GM19467 (cell line): Measurements from ENCODE around the gene GNL2.

Experiments used
- ATAC-seq: cut with Tn5 transposase; IDR thresholded peaks from one replicate; pipeline ENCODE4 v1.9.1; 2021; ENCODE audit warnings: mild to moderate bottlenecking, moderate library complexity; ENCODE audit not compliant: unreplicated experiment

The GNL2 gene

GRCh38 chr1:37595440-37596181 lies at the start of gene GNL2:
TSS of gene GNL2 (minus strand) at chr1:37595937. CDS start at chr1:37595822, 115 bp downstream.
- ATAC-seq: peak; percentile 97

GRCh38 chr1:37641059-37641458 lies 45.3 kb upstream of the GNL2 start:
- ATAC-seq: no peak

- ATAC-seq: no peak
These were observed 40.7 kb upstream of the GNL2 start for GRCh38 chr1:37636435-37636834.

DNA sequence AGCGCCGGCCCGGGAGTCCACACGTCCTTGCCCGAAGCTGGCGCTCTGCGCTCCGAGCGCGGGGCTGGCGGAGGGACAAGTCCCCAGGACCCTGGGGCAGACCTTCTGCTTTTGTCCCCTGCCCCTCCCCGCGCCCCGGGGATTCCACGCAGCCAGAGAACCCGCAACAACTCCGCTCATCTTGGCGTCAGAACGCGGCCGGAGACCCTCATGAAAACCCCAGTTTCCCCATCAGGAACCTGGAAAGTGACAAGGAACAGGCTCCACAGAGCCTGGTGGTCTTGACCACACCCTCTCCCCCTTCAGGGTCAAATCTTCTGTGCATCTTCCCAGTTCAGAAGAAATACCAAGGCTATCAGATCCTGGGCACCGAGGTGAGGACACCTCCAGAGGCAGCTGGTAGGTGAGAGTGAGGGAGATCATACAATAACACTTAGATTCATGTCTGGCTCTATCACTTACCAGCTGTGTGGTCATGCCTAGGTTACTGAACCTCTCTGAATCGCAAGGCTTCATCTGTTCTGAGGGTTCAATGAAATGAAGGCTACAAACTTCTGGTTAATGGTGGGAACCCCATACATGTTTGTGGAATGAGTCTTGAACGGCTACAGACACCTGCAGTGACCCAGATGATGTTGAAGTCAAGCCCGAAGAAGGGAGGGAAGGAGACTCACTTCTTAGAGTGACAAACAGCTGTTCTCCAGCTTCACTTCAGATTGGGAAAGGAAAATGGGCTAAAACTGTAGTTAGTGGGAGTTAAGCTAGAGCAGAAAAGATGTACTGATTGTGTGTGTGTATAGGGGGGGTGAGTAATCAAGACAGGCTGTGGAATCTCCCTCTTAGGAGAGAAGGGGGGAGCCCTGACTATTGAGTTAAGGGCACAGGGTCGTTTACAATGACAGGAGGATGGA lies 39.5 kb upstream of the GNL2 start:
- ATAC-seq: no peak

- no peak for ATAC-seq
These were observed 38.7 kb upstream of the GNL2 start, which contains the start of gene RSPO1 for GRCh38 chr1:37634244-37634991. TSS of gene RSPO1 (minus strand) at chr1:37634892. CDS start at chr1:37629661, 5,231 bp downstream.

DNA sequence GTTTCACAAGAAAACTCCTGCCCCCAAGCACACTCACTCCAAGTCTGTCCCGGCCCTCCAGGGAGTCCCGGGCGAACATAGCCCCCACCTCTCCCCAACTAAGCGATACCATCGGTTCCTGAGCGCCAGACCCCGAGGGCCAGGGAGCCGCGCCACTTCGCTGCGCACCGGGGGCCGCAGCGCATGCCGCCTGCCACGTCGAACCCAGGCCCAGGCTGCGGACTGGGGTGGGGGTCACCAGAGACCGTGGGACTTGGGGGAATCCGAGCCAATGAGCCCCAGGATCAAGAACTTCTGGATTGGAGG lies 38.2 kb upstream of the GNL2 start:
- no peak for ATAC-seq

- no peak for ATAC-seq
These were observed 37.6 kb upstream of the GNL2 start for GRCh38 chr1:37633040-37633937.

- ATAC-seq: no peak
These were observed 35.3 kb upstream of the GNL2 start for GRCh38 chr1:37631036-37631435.

DNA sequence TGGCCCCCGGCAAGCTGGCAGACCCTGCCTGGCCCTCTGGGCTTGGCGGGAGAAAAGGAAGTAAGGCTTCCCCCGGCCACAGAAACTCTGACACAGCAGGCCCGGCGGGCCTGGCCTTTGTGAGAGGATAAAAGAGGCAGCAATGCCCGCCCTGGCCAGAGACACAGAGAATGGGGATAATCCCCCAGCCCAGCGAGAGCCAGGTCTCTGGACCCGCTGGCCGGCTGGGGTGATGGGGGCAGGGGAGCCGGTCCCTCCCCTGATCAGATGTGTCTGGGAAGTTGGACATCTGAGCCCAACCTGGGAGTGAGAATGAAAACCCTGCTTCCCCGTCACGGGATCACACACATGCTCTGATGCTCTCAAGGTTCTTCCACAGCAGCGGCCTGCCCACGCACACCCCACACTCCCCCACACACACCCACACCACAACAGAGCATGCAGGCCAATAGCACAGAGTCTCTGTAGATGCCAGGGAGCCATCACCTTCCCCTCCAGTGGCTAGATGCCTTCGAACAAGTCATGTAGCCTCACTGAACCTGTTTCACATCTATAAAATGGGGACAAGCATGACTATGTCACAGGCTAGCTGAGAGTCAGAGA lies 34.8 kb upstream of the GNL2 start:
- ATAC-seq: no peak

DNA sequence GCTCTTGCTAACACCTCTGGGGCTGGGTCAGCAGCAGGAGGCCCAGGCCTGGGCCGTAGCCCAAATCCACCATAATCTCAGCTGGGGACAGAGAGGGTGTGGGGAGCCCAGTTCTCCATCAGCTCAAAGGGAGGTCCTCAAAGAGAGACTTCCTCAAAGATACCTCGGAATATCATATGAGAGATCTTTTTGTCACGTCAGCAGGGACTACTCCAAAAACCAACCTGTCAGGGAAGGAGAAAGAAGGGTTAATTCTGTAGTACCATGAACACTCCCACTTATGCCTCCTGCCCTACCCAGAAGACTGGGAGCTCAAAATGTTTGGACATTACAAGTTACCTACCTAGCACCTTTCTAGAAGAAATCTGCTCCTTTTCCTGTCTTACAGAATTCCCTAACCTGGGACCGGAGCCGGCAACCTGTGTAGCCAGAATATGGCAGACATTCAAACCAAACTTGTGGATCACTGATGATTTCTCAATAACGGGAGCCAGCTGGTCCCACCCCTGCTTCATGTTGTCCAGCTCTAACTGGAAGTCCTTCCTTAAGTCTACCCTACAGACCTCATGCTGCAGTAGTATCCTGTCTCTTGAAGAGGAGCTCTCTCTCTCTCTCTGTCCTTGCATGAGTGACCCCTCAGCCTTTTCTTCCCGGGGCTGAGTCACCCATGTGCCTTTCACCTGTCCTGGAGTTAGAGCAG lies 34.1 kb upstream of the GNL2 start:
- no peak for ATAC-seq

- no peak for ATAC-seq
These were observed 33.3 kb upstream of the GNL2 start for GRCh38 chr1:37629008-37629407.

DNA sequence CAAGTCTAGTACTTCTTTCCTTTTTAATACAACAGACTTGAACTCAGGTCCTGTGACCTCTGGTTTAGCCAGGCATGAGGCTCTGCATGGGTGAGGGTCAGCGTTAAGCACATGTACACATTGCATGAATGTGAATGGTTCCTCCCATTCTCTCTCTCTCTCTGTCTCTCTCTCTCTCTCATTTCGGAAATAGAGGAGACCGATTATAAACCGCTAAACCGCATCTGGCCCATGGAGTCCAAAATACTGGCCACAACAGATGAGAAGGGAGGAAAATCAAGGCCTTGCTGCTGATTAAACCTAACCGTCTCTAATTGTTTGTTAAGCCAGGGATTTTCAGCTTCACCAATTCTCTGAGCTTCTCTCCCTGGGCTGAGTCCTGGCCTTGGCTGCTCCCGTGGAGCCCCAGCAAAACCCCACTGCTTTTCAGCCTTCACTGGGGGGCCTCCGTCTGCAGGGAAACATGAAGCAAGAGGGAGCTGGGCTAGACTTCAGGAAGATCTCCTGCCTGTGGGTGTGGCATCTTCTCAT lies 32.4 kb upstream of the GNL2 start:
- no peak for ATAC-seq

GRCh38 chr1:37622131-37622530 lies 26.4 kb upstream of the GNL2 start:
- no peak for ATAC-seq

DNA sequence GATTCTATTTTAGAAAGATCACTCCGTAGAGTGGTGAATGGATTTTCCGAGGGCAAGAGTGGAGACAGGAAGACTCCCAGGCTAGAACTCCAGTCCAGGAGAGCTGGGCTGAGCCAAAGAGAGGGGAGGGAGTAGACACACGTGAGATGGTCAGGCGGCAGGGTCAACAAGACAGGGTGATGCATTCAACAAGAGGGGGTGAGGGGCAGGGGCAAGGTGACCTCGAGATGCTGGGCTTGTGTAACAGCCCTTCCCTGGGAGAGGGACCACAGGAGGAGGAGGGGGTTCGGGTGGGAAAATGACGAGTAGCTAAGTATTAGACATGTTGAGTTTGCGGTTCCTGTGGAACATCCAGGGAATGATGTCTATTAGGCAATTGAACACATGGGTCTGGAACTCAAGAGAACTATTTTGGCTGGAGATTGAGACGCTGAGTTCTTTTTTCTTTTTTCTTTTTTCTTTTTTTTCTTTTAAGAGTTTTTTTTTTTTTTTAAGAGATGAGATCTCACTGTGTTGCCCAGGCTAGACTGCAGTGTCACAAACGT lies 25.7 kb upstream of the GNL2 start:
- no peak for ATAC-seq

DNA sequence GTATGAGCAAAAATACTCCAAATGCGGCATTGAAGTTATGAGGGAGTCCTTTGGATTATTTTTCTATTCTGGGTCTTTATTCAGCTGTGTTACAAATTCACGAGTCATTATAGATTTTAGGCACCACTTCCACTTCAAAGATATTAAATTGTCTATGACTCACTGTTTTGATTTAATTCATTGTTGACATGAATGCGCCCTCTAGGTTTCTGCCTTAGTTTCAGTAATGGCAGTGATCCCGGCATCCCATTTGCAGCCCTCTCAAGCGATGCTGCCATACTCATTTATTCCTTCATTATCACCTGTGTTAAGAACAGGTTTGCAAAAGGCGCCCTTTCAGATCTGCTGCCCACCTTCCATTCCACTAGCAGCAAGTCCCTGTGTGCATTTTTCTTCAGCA lies 25.0 kb upstream of the GNL2 start:
- no peak for ATAC-seq

GRCh38 chr1:37616330-37616729 lies 20.6 kb upstream of the GNL2 start:
- no peak for ATAC-seq

GRCh38 chr1:37614105-37614504 lies 18.4 kb upstream of the GNL2 start:
- ATAC-seq: no peak

GRCh38 chr1:37612186-37612585 lies 16.4 kb upstream of the GNL2 start:
- no peak for ATAC-seq

GRCh38 chr1:37609994-37610393 lies 14.3 kb upstream of the GNL2 start:
- ATAC-seq: no peak
